ENCODE measurements around the gene CEBPE. TPM values are rescaled to one million over a fixed set of nuclear protein-coding genes. Genes with fewer than 3 reads are reported as not detected.
A peak's percentile ranks its signal among the peaks of the same experiment; 100 is the strongest.
"Not testable (repeated sequence)": the region's sequence is repeated elsewhere in the genome, so short reads cannot be mapped to it uniquely, and the experiment has no call there.

CEBPE gene
- polyA plus RNA-seq, 3 donors = 0.08 to 0.21 (median 0.19) TPM

DNA sequence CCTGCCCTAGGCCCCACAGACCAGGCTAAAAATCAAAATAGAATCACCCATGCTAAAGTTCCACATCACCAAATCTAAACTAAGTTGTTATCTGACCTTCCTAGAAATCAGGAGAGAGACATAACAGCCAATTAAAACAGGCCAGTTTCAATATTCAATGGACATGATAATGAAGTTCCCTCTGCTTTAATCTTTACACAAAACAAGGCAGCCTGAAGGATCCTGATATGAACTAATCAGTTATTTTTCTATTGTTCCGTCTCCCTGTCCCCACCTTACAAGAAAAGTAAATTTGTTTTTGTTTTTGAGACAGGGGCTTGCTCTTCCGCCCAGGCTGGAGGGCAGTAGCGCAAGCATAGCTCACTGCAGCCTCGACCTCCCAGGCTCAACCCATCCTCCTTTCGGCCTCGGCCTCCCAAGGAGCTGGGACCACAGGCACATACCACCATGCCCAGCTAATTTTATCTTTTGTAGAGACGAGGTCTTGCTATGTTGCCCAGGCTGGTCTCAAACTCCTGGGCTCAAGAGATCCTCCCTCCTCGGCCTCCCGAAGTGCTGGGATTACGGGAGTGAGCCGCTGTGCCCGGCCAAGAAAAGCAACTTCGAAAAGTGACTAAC, 5.4 kb upstream of the CEBPE start:
- no peak for DNase-seq (ENCODE audit: low read depth in 3 of 3, low spot score in 2 of 3)

DNA sequence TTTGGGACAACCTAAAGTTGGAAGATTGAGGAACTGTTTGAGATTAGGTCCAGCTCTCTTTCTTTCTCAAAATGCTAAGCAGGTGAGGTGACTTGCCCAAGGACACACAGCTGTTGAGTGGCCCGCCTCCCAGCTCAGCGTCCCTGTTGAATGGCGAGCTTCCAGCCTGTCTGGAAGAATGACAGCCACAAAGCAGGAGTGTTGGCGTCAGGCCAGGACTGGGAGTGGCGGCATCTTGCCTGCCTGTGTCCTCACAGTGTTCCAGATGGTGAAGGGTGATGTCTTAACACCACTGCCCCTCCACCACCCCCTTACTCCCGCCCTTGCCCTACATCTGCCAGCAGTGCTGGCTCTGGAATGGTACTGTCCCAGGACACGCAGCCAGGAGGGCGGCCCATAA, 4.4 kb upstream of the CEBPE start:
- no peak for DNase-seq (ENCODE audit: low read depth in 3 of 3, low spot score in 2 of 3)

DNA sequence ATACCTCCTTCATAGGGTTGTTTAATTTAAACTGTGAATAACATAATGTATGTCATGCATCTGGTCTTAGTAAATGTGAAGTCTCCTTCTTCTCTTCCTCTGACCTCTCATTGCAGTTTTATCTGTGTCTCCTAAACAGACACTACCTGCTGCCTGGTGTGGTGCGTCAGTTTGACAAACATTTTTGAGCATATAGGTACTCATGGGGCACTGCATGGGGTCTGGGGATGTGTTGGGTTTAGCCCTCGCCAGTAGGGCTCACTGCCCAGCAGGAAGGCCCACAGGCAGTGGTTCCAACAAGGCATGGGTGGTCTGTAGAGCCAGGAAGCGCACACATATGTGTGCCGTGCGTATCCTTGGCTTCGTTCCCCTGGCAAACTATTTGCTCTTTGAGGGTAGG, 3.0 kb upstream of the CEBPE start:
- DNase-seq (ENCODE audit: low read depth in 3 of 3, low spot score in 2 of 3) = no peak

GRCh38 chr14:23121361-23121771, 2.3 kb upstream of the CEBPE start:
- peak in 2 of 3 donors; percentile 18 to 60 for DNase-seq (ENCODE audit: low read depth in 3 of 3, low spot score in 2 of 3)

DNA sequence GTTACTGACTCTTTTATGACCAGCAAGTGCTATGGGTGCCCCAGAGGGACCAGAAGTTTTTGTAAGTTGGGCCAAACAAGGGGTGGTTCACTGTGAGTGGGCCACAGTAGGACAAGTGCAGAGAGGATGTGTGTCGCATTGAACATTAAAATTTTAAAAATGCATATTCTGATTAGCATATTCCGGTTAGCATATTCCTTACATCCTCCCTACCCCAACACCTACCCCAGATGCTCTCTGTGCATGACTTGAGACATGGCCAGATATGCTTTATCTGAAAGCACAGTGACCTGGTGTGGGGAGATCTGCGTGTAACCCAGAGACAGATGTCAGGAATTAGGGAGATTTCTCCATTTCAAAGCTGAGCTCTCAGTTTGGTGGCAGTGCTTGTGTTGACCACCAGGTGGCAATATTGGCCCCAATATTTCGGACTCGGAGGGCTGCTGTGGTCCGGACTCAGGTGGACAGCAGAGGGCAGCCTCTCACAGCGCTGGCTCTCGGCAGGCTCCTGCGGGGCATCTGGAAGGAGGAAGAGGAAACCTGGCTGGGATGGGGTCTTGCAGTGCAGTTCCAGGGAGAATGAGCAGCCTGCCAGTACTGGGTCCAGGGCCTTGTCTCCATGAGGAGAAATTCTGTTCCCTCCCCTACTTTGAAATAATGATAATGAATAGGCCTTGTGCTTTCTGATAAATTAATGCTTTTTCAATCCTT, 1.6 kb upstream of the CEBPE start:
- peak; percentile 80 to 83 (median 83) for DNase-seq (ENCODE audit: low read depth in 3 of 3, low spot score in 2 of 3)

- no peak for DNase-seq (ENCODE audit: low read depth in 3 of 3, low spot score in 2 of 3)
Measured at GRCh38 chr14:23119363-23120327, 590 bp upstream of the CEBPE start.

DNA sequence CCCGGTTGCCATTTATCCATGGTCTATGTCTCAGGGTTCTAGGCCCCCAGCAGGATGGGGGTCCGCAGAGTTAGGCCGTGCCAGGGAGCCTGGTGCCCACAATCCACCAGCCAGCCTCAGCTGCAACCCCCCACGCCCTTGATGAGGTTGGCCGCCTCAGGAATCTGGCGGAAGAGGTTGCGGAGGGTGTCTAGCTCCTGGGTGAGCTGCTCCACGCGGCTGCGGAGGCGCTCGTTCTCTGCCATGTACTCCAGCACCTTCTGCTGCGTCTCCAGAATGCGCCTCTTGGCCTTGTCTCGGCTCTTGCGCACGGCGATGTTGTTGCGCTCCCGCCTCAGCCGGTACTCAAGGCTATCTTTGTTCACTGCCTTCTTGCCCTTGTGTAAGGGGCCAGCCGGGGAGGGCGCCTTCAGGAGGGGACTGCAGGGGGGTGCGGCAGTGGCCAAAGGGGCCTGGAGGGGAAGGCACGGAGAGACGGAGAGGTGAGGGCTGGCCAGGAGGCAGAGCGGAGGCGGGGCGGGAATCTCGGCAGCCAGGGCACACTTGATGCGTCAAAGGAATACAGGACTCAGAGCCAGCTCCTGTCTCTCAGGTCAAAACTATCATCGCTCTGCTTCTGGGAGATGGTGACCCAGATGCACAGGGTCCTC, 1.6 kb downstream of the CEBPE start:
- no peak for DNase-seq (ENCODE audit: low read depth in 3 of 3, low spot score in 2 of 3)

DNA sequence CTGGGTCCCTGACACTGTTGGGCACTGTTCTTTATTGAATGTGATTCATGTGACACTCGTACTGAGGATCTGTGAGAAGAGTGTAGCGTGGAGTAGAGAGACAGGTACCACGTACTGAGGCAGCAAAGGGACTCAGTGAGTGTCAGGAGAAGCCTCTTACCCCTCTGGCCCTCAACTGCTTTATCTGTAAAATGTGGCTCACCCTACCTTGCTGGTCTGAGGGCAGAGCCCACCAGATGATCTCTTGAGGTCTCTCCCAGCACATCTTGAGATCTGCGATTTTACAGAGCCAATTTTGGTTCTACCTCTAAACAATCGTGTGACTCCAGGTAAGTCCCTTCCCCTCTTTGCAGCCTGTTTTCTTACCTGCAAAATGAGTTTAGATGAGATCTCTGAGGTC, 3.1 kb downstream of the CEBPE start:
- no peak for DNase-seq (ENCODE audit: low read depth in 3 of 3, low spot score in 2 of 3)

GRCh38 chr14:23115039-23115731, 3.9 kb downstream of the CEBPE start:
- no peak for DNase-seq (ENCODE audit: low read depth in 3 of 3, low spot score in 2 of 3)

DNA sequence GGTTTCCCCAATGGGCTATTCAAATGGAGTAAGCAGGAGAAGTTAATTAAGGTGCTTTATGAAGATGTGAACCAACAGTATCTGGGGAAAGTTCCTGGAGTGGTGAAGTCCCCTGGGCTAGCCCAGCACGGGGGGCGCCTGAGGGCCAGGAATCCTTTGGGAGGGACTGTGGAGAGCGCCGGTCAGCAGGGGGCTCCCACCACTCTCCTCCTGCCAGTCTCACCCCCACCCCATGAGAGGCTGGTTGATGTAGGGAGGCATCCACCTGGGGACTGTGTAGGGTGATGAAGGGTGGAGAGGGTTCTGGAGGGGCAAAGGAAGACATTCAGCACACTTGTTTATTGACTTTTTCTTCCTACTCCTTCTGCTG, 4.4 kb downstream of the CEBPE start:
- no peak for DNase-seq (ENCODE audit: low read depth in 3 of 3, low spot score in 2 of 3)

DNA sequence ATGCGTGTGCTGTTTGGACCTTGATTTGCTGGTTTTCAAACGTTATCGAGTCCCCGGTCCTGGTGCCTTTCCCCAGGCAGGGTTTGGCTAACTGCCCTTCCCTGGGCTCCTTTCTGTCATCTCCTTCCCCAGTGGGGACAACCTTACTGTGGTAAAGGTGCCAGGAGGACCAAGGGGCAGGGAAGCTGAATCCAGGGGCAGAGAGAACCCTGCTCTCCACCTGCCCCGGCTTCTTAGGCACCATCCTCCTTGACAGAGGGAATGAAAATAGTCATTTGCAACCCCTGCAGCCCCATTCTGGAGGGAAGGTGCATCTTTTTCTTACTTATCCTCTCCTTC, 5.0 kb downstream of the CEBPE start:
- no peak for DNase-seq (ENCODE audit: low read depth in 3 of 3, low spot score in 2 of 3)

DNA sequence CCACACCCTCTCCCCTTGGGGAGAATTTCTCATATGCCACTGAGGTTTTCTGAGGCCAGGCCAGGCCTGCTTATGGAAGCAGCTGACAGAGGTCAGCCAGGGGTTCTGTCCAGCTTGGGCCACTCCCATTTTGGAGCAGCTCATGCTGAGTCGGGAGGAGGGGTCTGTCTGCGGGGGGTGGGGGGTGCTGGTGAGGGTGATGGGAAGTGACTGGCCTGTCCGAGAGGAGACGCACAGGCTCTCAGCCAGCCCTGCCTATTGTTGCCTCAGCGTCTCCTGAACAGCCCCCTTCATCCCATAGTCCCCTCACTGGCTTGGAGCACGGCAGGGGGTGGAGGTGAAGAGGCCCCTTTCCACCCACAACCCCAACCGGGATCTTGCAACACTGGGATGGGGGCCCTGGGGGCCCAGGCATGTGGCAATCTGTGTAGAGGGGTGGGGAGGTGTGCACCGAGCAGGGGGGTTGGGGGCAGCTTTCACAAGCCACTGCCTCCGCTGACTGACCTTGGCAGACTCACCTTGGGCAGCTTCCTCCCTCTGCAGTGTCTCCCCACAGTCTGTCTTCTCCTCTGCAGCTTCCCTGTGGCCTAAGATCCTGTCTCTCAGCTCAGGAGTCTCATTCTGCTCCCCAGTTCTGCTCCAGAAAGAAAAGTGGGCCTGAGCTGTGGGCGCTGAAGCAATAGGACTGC, 5.5 kb downstream of the CEBPE start:
- no peak for DNase-seq (ENCODE audit: low read depth in 3 of 3, low spot score in 2 of 3)

- no peak for DNase-seq (ENCODE audit: low read depth in 3 of 3, low spot score in 2 of 3)
Measured at GRCh38 chr14:23112359-23113178, 6.5 kb downstream of the CEBPE start.

DNA sequence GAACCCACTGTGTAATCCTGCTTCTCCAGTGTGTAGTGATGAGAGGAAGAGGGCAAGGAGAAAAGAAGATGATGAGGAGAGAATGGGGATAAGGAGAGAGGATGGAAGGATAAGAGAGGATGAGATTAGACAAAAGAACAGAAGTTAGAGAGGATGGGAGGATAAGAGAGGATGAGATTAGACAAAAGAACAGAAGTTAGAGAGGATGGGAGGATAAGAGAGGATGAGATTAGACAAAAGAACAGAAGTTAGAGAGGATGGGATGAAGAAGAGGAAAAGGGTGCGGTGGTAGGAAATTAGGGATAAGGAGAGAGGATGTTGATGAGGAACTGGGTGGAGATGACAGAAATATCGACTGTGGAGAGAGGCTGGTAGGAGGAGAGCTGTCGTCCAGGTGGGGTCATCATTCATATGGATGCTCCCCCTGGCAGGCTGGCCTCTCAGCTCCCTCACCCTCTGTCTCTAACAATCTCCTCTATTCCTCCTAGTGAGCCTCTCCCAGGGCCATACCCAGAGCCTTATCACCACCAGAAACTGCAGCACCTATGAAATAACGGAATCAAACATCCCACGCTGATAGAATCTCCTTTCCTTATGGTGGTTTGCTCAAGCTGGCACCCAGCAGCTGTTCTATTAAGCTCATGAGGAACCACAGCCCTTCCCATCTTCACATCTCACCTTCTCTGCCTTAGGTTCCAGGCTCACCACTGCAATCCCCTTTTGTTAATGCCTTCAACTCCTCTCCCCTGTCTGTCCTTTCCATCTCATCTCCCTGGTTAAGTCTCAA, 8.3 kb downstream of the CEBPE start:
- no peak for DNase-seq (ENCODE audit: low read depth in 3 of 3, low spot score in 2 of 3)

GRCh38 chr14:23109769-23110168, 9.3 kb downstream of the CEBPE start:
- no peak for DNase-seq (ENCODE audit: low read depth in 3 of 3, low spot score in 2 of 3)

GRCh38 chr14:23108169-23108568, 10.9 kb downstream of the CEBPE start:
- not testable (repeated sequence) for DNase-seq (ENCODE audit: low read depth in 3 of 3, low spot score in 2 of 3)

DNA sequence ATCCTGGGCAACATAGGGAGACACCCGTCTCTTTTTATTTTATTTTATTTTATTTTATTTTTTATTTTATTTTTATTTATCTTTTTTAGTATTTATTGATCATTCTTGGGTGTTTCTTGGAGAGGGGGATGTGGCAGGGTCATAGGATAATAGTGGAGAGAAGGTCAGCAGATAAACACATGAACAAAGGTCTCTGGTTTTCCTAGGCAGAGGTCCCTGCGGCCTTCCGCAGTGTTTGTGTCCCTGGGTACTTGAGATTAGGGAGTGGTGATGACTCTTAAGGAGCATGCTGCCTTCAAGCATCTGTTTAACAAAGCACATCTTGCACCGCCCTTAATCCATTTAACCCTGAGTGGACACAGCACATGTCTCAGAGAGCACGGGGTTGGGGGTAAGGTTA, 11.4 kb downstream of the CEBPE start:
- DNase-seq (ENCODE audit: low read depth in 3 of 3, low spot score in 2 of 3) = not testable (repeated sequence)

DNA sequence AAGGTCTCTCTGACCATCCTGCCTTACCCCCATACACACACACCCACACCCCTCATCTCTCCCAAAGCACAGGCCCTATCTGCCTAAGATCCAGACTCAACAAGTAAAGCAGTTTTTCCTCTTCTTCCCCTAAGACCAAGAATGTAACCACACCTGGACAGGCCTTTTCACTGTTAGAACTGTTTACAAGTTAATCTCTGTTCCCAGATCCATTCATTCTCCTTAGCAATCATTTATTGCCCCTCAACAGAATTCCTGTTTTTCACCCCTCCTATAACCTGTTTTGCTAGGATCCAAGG, 12.4 kb downstream of the CEBPE start:
- no peak for DNase-seq (ENCODE audit: low read depth in 3 of 3, low spot score in 2 of 3)

All from right renal cortex interstitium (tissue), 3 donors.